Caco-2 (cell line): Measurements from ENCODE around the gene HSD17B2. TPM values are rescaled to one million over a fixed set of nuclear protein-coding genes. Genes with fewer than 3 reads are reported as not detected.
"Not testable (repeated sequence)": the region's sequence is repeated elsewhere in the genome, so short reads cannot be mapped to it uniquely, and the experiment has no call there.

Source experiments
- BruUV-seq: library from RNA; stranded (reverse); fragments of 400-500 nt; replicated peaks from 2 replicates; lab custom pipeline; 2021; lab: Mats Ljungman, UMichigan
- CTCF ChIA-PET: fragments of 300-600 bp; sonication (Branson Sonifier 250); formaldehyde crosslinking; loops from one replicate; lab custom pipeline; 2022; ENCODE audit warnings: antibody characterized with exemption; lab: Charles Lee
- POLR2A ChIA-PET: fragments of 300-600 bp; sonication (Branson Sonifier 250); formaldehyde crosslinking; loops from one replicate; lab custom pipeline; 2022; ENCODE audit warnings: antibody characterized with exemption; lab: Charles Lee
- DNase-seq, 2 experiments: peaks; one replicate each; pipeline versions ENCODE4 v3.0.0 to v3.0.0-alpha.2; 2020 to 2022
- H3K27me3 ChIP-seq: replicated peaks from 2 replicates; pipeline ENCODE4 v1.6.0; 2011; ENCODE audit warnings: low read length; ENCODE audit not compliant: control insufficient read depth, insufficient read depth
- H3K36me3 ChIP-seq: 2 replicates; pipeline ENCODE4 v1.5.1; 2011; ENCODE audit warnings: low read length; ENCODE audit not compliant: control insufficient read depth, insufficient read depth
- H3K4me1 ChIP-seq: fragments of 250-450 bp; sonication (Bioruptor Pico); 2 replicates; pipeline ENCODE4 v1.5.1; 2020; ENCODE audit warnings: mild to moderate bottlenecking
- H3K4me3 ChIP-seq: 2 replicates; pipeline ENCODE4 v1.5.1; 2011; ENCODE audit warnings: low read depth, mild to moderate bottlenecking, control low read depth, low read length
- H3K9me3 ChIP-seq: fragments of 250-450 bp; sonication (Bioruptor Pico); 2 replicates; pipeline ENCODE4 v1.5.1; 2020; ENCODE audit warnings: mild to moderate bottlenecking, moderate library complexity
- H3K27ac Mint-ChIP-seq: one replicate; pipeline ENCODE4 v1.8.0; 2022; ENCODE audit warnings: mixed read lengths; ENCODE audit not compliant: unreplicated experiment
- H3K27me3 Mint-ChIP-seq: one replicate; pipeline ENCODE4 v1.8.0; 2022; ENCODE audit warnings: mixed read lengths; ENCODE audit not compliant: insufficient read depth, unreplicated experiment
- H3K36me3 Mint-ChIP-seq: one replicate; pipeline ENCODE4 v1.8.0; 2022; ENCODE audit warnings: mild to moderate bottlenecking, mixed read lengths; ENCODE audit not compliant: insufficient read depth, unreplicated experiment
- H3K4me1 Mint-ChIP-seq: one replicate; pipeline ENCODE4 v1.8.0; 2022; ENCODE audit warnings: low read depth, mixed read lengths; ENCODE audit not compliant: unreplicated experiment
- H3K4me3 Mint-ChIP-seq: one replicate; pipeline ENCODE4 v1.8.0; 2022; ENCODE audit warnings: mild to moderate bottlenecking, moderate library complexity, mixed read lengths; ENCODE audit not compliant: unreplicated experiment
- H3K9me3 Mint-ChIP-seq: one replicate; pipeline ENCODE4 v1.8.0; 2022; ENCODE audit warnings: mixed read lengths; ENCODE audit not compliant: unreplicated experiment
- intact Hi-C: fragments of 100-400 bp; cut with micrococcal nuclease; formaldehyde crosslinking; loops from one replicate; pipeline ENCODE4 v1.10.0; 2022; ENCODE audit not compliant: unreplicated experiment
- total RNA-seq: library from RNA; stranded (reverse); gene quantifications from 2 replicates; pipeline ENCODE4 v1.2.3, GENCODE V29; 2022
- TF ChIP-seq, protein P1 (sequence below), 2 experiments: fragments of 200-600 bp in 1 of 2; IDR thresholded peaks; 1 replicate in 1 of 2; 2 replicates in 1 of 2; pipeline versions ENCODE4 v1.5.1 to v1.8.0; 2011 to 2022; ENCODE audit warnings: antibody characterized with exemption in 1 of 2, control low read depth in 1 of 2, inconsistent platforms in 1 of 2, low read depth in 1 of 2, low read length in 1 of 2, mild to moderate bottlenecking in 1 of 2, moderate library complexity in 1 of 2; ENCODE audit not compliant: insufficient read depth in 1 of 2, severe bottlenecking in 1 of 2, unreplicated experiment in 1 of 2

The HSD17B2 gene
- total RNA-seq, 1 experiment from 2014 or later = 5.1 TPM

DNA sequence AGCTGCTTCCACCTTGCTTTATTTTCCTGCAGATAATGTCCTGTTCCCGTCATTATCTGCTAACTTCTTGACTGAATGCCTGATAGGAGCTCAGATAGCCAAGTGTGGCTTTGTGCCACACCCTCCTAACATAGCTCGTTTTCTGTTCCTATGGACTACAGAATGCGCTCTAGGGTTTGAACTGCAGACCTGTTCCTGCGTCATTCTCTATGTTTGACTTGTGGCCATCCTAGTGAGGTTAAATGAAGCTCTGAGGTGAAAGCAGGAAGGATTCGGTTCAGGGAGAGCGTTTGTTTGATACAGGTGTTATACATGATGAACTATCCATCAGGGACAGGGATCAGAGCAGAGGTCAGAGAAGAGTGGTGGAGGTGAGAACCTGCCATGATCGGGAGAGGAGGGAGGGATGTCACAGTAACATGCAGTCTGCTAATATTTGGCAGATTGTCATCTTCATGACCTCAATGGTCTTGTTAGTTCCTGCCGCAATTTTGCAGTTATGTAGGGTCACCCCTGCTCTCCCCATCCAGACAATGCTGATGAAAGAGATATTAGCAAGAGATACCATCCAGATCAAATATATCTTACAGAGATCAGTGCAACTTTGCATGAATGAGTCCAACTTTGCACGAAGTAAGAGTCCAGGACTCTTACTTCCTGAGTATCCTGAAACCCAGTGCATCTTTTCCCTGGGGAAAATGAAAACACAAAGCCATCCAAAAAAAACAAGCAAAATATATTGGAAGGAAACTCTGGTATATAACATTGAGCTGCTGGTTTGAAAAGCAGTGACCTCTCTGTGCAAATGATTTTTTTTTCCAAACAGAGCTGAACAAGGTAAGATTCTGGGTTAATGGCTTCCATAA lies 102.1 kb downstream of the HSD17B2 start:
- Mint-ChIP-seq H3K27me3 (no peaks in the 10 kb centered on the region), H3K9me3 (no peaks in the 10 kb centered on the region), H3K4me3 (no peak overlapping the region), H3K36me3 (peaks cover 9% of the 10 kb centered on the region), H3K27ac (no peak overlapping the region), H3K4me1 (no peaks in the 10 kb centered on the region)
- no TSS peak for BruUV-seq
- Histone ChIP-seq H3K4me3 (no peak overlapping the region), H3K36me3 (no peaks in the 10 kb centered on the region; the same call in 1 of the 2 replicates), H3K27me3 (no peaks in the 10 kb centered on the region), H3K4me1 (no peaks in the 10 kb centered on the region), H3K9me3 (no peaks in the 10 kb centered on the region)
- no peak for DNase-seq
- POLR2A ChIA-PET = no interaction called here
- TF ChIP-seq, protein P1, sequence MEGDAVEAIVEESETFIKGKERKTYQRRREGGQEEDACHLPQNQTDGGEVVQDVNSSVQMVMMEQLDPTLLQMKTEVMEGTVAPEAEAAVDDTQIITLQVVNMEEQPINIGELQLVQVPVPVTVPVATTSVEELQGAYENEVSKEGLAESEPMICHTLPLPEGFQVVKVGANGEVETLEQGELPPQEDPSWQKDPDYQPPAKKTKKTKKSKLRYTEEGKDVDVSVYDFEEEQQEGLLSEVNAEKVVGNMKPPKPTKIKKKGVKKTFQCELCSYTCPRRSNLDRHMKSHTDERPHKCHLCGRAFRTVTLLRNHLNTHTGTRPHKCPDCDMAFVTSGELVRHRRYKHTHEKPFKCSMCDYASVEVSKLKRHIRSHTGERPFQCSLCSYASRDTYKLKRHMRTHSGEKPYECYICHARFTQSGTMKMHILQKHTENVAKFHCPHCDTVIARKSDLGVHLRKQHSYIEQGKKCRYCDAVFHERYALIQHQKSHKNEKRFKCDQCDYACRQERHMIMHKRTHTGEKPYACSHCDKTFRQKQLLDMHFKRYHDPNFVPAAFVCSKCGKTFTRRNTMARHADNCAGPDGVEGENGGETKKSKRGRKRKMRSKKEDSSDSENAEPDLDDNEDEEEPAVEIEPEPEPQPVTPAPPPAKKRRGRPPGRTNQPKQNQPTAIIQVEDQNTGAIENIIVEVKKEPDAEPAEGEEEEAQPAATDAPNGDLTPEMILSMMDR (IDR thresholded peaks at IDR 0.05; ENCODE audit: insufficient read depth in 1 of 2, low read depth in 1 of 2, low read length in 1 of 2, severe bottlenecking in 1 of 2, unreplicated experiment in 1 of 2) = no peak
- CTCF ChIA-PET = no interaction called here
- intact Hi-C loops = no loop called here

DNA sequence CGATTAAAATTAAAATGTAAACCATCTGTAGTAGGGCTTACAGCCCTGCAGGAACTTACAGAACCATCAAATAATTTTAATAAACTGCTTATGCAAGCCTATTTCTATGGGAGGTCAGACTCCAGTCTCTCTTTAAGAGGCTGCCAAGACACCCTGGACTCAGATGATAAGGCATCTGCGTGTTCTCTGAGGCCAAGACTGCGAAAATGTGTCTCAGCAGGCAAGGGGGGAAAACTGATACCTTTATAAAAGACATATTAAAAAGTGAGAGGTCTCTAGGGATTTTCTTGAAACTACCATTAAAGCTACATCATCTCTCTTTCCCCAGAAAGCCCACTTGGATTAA lies 102.7 kb downstream of the HSD17B2 start:
- Histone ChIP-seq H3K4me3 (no peak overlapping the region), H3K36me3 (no peaks in the 10 kb centered on the region; the same call in 1 of the 2 replicates), H3K9me3 (no peaks in the 10 kb centered on the region), H3K27me3 (no peaks in the 10 kb centered on the region), H3K4me1 (no peaks in the 10 kb centered on the region)
- Mint-ChIP-seq H3K9me3 (no peaks in the 10 kb centered on the region), H3K36me3 (peaks cover 9% of the 10 kb centered on the region), H3K27ac (no peak overlapping the region), H3K4me3 (no peak overlapping the region), H3K27me3 (no peaks in the 10 kb centered on the region), H3K4me1 (no peaks in the 10 kb centered on the region)
- no TSS peak for BruUV-seq
- intact Hi-C loops = no loop called here
- POLR2A ChIA-PET = no interaction called here
- no peak for DNase-seq
- TF ChIP-seq, protein P1 (IDR thresholded peaks at IDR 0.05; ENCODE audit: insufficient read depth in 1 of 2, low read depth in 1 of 2, low read length in 1 of 2, severe bottlenecking in 1 of 2, unreplicated experiment in 1 of 2) = no peak
- CTCF ChIA-PET = no interaction called here

DNA sequence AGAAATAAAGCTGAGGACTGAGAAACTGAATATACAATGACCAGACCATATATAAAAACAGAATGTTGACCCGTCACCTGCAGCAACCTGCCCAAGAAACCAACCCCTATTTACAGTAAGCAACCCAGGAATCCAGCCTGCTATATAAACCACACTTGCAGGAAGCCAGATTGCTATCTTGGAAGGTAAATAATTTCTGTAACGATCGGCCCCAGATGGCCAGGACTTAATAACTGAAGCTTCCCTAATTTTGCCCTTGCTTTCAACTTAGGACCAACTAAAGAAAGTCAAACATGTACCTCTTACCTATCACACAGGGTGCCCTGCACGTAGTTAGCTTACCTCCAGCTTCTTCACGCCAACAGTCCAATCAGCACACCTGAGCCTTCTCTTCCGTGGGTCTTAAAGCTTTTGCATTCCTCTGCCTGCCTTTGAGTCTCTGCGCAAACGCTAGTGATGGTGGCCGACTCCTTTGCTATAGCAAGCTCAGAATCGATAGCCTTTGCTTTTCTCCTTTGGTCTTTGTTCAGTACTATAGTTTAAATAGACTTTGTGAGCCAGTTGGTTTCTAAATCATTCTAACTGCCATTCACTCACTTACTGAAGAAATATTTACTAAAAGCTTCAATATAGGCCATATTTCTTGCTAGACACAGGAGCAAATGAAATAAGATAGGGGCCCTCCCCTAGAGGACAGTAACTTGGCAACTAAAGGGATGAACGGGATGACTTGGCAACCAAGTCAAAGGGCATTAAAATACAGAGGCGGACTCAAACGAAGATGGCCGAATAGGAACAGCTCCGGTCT lies 103.6 kb downstream of the HSD17B2 start:
- TF ChIP-seq, protein P1 (IDR thresholded peaks at IDR 0.05; ENCODE audit: insufficient read depth in 1 of 2, low read depth in 1 of 2, low read length in 1 of 2, severe bottlenecking in 1 of 2, unreplicated experiment in 1 of 2) = no peak
- H3K27me3 Mint-ChIP-seq = no peaks in the 10 kb centered on the region
- Histone ChIP-seq H3K9me3 (no peaks in the 10 kb centered on the region), H3K27me3 (no peaks in the 10 kb centered on the region), H3K4me1 (no peaks in the 10 kb centered on the region), H3K36me3 (no peaks in the 10 kb centered on the region; the same call in 1 of the 2 replicates), H3K4me3 (no peak overlapping the region; the same call in 1 of the 2 replicates)
- H3K36me3 Mint-ChIP-seq = peaks cover 9% of the 10 kb centered on the region
- H3K27ac Mint-ChIP-seq = no peak overlapping the region
- ChIA-PET POLR2A (no interaction called here), CTCF (no interaction called here)
- intact Hi-C loops = no loop called here
- peak overlapping the region; percentile 26 for H3K4me3 Mint-ChIP-seq
- no peaks in the 10 kb centered on the region for H3K9me3 Mint-ChIP-seq
- no TSS peak for BruUV-seq
- no peak for DNase-seq
- H3K4me1 Mint-ChIP-seq = no peaks in the 10 kb centered on the region

DNA sequence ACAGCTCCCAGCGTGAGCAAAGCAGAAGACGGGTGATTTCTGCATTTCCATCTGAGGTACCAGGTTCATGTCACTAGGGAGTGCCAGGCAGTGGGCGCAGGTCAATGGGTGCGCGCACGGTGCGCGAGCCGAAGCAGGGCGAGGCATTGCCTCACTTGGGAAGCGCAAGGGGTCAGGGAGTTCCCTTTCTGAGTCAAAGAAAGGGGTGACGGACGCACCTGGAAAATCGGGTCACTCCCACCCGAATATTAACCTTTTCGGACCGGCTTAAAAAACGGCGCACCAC lies 104.2 kb downstream of the HSD17B2 start:
- H3K9me3 ChIP-seq, H3K27me3 ChIP-seq, H3K36me3 Mint-ChIP-seq, CTCF ChIA-PET, intact Hi-C loops, H3K9me3 Mint-ChIP-seq, H3K27ac Mint-ChIP-seq, BruUV-seq, H3K4me1 Mint-ChIP-seq, H3K4me1 ChIP-seq, DNase-seq, H3K36me3 ChIP-seq, POLR2A ChIA-PET, H3K27me3 Mint-ChIP-seq: not testable (repeated sequence)
- H3K4me3 ChIP-seq = peak overlapping the region; percentile 9
- peak overlapping the region; percentile 26 for H3K4me3 Mint-ChIP-seq
